D341Med (cell line): ENCODE measurements around the gene CSRP3.
"Not testable (repeated sequence)": the region's sequence is repeated elsewhere in the genome, so short reads cannot be mapped to it uniquely, and the experiment has no call there.

Experiments used
- DNase-seq: peaks from one replicate; pipeline ENCODE4 v3.0.0; 2012; ENCODE audit warnings: low spot score

CSRP3 gene

GRCh38 chr11:19185516-19186052, 16.2 kb downstream of the CSRP3 start:
- no peak for DNase-seq

DNA sequence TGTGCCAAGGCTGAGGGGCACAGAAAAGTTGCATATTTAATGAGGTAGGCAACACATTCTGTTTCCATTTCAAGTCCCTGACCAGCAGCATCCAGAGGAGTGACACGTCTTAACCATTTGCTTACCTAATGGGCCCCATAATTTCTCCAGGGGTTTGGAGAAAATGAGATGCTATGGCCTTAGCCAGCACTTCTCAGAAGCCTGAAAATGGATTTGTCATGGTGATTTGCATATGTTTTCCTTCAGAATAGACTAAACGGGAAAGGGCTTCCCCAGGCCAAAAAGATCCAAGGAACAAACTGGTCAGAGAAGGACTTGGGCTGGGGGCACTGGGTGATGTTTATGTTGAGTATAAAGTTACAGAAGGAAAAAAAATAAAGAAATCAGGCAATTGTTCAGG, 16.7 kb downstream of the CSRP3 start:
- DNase-seq, result no peak

DNA sequence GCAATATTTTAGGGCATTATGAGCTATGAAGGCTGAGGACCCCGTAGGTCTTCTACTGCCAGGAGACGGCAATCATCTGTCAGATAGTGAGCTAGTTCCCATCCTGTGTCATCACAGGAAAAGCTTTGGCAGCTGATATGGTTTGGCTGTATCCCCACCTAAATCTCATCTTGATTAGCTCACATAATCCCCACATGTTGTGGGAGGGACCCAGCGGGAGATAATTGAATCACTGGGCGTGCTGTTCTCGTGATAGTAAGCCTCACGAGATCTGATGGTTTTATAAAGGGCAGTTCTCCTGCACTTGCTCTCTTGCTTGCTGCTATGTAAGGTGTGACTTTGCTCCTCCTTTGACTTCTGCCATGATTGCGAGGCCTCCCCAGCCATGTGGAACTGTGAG, 18.1 kb downstream of the CSRP3 start:
- DNase-seq, result peak; percentile 35

GRCh38 chr11:19181531-19182261, 20.1 kb downstream of the CSRP3 start:
- DNase-seq, result no peak

DNA sequence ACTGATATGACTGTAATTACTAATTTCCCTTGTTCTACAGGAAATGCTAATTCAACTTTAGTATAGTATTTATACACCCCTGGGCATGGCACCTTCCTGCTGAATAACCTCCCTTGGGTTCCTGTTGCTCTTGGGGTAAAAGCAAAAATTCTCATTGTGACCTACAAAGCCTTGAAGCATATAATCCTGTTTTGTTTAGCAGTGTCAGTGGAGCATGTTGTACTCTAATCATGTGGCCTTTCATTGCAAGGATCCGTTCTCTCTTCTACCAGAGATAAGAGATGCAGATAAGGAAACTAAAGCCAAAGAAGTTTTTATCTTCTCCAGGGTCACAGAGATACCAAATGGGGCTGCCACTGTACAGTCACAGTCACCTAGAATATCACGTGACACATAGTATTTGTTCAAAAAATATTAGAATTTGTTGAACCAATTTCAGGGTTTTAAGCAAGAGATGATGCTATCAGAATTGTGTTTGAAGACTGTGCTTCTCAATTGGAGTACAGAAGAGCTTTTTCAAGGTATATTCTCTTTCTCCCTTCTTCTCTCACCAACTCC, 25.1 kb downstream of the CSRP3 start:
- no peak for DNase-seq

DNA sequence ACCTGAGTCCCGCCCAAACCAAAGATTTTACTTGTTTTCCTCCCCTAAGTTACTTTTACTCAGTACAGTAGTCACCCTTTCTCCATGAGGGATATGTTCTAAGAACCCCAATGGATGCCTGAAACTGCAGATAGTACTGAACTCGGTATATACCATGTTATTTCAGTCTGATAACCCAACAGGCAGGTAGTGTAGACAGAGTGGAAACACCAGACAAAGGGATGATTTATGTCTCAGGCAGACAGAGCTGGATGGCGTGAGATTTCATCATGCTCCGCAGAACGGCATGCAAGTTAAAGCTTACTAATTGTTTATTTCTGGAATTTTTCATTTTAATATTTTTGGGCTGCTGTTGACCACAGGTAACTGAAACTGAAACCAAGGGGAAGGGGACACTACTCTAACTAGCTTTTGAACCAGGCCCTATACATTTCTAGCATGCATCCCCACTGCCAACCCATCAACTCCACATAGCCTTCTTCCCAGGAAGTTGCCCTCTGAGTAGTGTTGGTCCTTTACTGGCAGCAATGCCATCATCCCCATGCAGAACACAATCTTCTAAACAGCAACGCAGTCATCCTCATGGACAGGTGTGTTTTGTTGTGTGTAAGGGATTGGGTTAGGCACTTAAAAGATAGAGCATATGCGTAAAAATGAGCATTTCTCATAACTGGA, 27.7 kb downstream of the CSRP3 start:
- no peak for DNase-seq

GRCh38 chr11:19173004-19173689, 28.6 kb downstream of the CSRP3 start:
- DNase-seq, result no peak

DNA sequence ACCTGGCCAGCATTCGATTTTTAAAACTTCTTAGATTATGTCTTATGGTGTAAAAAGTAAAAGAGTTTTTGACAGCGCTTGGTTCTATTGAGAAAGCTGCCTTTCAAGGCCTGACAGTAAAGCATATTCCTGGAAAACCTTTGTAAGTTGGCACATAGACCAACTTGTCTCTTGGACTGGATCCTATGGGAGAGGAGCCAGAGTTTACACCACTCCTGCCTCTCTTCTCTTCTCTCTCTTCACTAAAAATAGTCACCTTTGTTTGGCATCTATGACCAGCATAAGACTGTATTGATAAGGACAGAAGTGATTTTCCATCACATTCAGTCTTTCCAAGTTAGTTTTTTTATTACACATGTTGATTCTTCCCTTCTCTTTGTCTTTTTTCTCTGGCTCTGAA, 33.7 kb downstream of the CSRP3 start:
- DNase-seq, result no peak

DNA sequence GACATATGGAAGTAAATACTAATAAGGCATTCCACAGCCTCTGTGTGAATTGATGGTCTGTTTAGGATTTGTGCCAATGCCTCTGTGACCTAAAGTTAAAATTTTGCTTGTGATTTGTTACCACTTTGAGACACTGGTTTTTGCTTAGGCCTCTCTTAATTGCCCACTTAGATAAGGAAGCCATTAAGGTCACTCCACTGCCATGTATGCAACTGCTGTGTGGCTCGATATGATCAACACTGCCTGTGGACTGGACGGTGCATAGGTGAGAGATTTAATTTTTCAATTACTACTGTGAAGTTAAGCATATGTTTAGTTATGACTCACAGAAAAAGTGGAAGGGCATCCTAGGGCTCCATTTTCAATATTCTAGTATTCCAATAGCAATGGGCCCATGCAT, 36.9 kb downstream of the CSRP3 start:
- no peak for DNase-seq

DNA sequence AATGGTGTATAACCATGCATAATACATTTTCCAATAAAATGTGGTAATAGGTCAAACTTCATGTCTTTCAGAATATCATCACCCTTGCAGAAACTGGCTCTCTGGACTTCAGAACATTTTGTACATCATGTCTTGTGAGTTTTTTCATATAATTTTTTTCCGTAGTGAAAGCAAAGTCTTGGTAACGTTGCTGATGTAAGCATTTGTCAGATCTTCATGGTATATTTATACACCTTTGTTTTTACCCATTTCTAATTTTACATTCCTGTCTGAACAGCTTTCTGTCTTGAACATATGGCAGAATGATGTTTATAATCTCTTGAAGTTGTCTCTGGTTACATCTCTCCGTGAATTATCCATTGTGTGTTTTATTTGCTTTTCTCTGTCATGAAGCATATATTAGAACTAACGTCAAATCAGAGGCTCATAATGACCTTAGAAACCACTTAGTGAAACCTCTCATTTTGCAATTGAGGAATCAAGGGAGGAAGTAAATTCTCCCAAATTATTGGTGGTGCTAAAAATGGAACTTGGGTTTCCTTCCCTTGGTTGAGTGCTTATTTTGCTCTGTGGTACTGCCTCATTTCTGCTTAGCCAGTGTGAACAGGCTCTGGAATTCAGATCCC, 37.4 kb downstream of the CSRP3 start:
- no peak for DNase-seq

GRCh38 chr11:19163617-19164016, 38.2 kb downstream of the CSRP3 start:
- no peak for DNase-seq

- DNase-seq, result no peak
Measured at GRCh38 chr11:19162951-19163505, 38.8 kb downstream of the CSRP3 start.

GRCh38 chr11:19161651-19162050, 40.1 kb downstream of the CSRP3 start:
- no peak for DNase-seq

- no peak for DNase-seq
Measured at GRCh38 chr11:19160847-19161246, 40.9 kb downstream of the CSRP3 start.

DNA sequence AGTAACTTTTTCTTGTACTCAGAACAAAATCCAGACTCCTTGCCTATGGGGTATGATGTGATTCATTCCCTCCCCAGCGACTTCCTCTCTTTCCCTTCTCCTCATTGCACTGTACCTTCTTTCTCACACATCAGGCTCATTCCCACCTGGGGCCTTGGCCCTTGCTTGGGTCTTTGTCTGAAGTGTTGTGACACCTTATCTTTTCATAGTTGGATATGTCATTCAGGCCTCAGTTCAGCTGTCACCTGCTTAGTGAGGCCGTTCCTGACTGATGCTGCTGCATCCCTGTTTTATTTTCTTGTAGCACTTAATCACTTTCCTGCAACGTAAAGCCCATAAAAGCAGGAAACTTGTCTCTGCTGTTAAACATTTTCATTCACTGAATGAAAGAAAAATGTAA, 44.9 kb downstream of the CSRP3 start:
- no peak for DNase-seq

DNA sequence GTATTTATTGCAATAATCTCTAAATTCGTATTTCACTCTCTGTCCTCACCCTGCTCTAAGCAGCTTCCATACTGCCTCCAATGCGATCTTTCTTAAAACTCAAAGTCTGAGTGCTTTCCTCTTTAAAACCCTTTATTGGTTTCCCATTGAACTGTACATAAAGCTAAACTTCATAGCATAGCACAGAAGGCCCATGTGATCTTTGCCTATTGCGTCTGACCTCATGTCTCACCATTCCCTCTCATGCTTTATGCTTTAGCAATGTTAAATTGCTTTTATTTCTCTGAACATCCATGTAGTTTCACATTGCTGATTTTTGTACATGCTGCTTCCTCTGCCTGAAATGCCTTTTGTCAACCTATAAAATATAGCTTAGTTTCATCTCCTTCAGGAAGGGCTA, 56.5 kb downstream of the CSRP3 start:
- no peak for DNase-seq

- not testable (repeated sequence) for DNase-seq
Measured at GRCh38 chr11:19136884-19137283, 64.9 kb downstream of the CSRP3 start.

DNA sequence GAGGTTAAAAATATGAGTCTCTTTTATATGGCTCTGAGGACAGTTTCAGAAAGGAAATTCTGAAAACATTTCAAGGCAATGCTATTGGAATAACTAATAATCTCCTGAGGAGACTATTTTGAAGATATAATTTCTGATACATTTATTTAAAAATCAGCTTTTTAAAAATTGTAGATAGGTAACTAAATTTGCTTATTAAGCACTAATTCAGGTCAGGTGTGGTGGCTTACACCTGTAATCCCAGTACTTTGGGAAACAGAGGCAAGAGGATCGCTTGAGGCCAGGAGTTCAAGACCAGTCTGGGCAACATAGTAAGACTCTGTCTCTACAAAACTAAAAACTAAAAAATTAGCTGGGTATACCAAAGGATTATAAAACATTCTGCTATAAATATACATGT, 67.8 kb downstream of the CSRP3 start:
- no peak for DNase-seq
